ENCODE data around the gene PAFAH1B2. TPM values are rescaled to one million over a fixed set of nuclear protein-coding genes. Genes with fewer than 3 reads are reported as not detected.
"Not testable (repeated sequence)": the region's sequence is repeated elsewhere in the genome, so short reads cannot be mapped to it uniquely, and the experiment has no call there.

Gene PAFAH1B2
- total RNA-seq (2014; rRNA removed; shearing (Covaris generic)) = 123 and 125 TPM in 2 replicates

DNA sequence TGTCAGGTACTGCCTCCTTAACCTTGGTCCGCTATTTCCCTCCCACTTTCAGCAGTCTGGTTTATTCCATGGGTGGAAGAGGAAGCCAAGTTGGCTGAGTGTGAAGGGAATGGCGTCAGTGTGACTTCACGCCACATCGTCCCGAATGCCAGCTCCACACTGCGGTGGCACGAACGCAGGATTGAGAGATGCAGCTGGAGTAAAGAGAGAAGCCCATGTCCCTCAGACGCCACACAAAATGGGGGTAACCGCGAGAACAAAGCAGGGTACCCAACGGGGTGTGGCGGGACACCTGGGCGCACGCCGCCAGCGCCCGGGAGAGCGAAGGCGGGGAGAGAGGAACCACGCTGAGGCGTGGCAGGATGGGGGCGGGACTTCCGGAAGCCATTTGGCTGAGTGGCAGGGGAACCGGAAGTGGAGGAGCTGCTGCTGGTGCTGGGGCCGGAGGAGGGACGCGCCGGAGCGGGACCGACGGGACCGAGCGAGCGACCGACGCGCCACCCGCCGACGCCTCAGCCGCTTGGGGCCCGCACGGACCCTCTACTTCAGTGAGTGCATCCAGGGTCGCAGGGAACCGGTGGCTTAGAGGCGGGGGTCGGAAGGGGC lies at the start of gene PAFAH1B2:
PAFAH1B2 (plus strand) TSS at position 417 of the 606 bp plus-strand sequence. CDS start 8,161 bp downstream, outside the sequence.
- DNase-seq (ENCODE audit: low read depth) = peak; percentile 92

GRCh38 chr11:117094776-117095175 lies 49.3 kb upstream of the PAFAH1B2 start:
- no peak for DNase-seq (ENCODE audit: low read depth)

GRCh38 chr11:117095284-117096161 lies 48.6 kb upstream of the PAFAH1B2 start:
- DNase-seq (ENCODE audit: low read depth) = peak; percentile 32

GRCh38 chr11:117096201-117096991 lies 47.7 kb upstream of the PAFAH1B2 start:
- peak; percentile 63 for DNase-seq (ENCODE audit: low read depth)

DNA sequence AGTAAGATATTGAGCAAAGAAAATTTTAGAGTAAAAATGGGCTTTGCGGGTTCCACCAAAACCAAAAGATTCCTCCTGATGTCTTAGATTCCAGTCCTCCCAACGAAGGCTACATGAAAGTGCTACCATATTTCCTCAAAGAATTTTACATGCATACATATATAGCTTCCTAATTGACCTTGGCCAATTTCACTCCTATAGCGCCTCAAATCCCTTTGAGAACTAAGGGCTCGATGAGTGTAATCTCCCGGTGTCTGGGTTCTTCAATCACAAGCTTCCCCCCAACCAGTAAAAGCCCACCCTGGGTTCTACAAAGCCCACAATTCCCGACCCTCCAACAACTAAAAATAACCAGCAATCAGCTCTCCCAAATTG lies 47.1 kb upstream of the PAFAH1B2 start:
- no peak for DNase-seq (ENCODE audit: low read depth)

- peak; percentile 19 for DNase-seq (ENCODE audit: low read depth)
Observed at GRCh38 chr11:117097389-117098268, 46.5 kb upstream of the PAFAH1B2 start.

- peak; percentile 90 for DNase-seq (ENCODE audit: low read depth)
Observed at GRCh38 chr11:117098269-117099232, 45.5 kb upstream of the PAFAH1B2 start, which contains the start of gene SIK3. SIK3 (minus strand) TSS chr11:117098428; CDS start chr11:117098415, 13 bp downstream.

DNA sequence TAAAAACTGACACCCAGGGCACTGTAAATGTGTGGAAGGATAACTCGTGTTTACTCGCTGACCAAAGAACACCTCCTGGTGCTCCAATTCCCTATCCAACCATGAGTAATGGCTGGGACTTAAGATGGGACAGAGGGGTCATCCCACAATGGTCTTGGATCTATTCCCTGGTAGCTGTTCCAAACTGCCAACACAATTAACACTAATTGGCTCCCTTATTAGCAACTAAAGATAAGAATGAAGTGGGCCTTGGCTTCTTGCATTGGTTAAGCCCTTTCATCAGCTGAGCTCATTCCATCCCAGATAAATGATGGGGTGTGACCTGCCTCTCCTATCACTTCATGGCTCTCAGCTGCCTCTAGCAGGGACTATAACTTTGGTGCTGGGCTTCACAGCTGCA lies 44.4 kb upstream of the PAFAH1B2 start:
- DNase-seq (ENCODE audit: low read depth) = no peak

DNA sequence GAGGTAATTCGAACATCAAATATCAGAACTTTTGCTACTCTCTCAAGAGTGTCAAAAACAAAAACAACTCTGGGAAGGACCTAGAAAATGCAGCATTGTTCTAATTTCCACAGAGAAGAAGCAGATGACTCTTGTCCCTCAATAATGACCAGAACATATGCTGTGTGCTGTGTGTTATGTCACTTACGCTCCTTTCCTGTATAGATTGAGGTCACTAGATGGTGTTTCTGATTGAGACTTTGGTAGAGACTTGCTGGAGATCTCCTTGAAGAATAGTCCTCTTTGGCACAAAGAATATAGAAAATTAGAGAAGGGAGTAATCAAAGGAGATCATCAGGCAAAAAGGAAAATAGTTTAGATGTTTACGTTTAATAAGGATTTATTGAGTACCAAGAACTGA lies 43.5 kb upstream of the PAFAH1B2 start:
- DNase-seq (ENCODE audit: low read depth) = no peak

DNA sequence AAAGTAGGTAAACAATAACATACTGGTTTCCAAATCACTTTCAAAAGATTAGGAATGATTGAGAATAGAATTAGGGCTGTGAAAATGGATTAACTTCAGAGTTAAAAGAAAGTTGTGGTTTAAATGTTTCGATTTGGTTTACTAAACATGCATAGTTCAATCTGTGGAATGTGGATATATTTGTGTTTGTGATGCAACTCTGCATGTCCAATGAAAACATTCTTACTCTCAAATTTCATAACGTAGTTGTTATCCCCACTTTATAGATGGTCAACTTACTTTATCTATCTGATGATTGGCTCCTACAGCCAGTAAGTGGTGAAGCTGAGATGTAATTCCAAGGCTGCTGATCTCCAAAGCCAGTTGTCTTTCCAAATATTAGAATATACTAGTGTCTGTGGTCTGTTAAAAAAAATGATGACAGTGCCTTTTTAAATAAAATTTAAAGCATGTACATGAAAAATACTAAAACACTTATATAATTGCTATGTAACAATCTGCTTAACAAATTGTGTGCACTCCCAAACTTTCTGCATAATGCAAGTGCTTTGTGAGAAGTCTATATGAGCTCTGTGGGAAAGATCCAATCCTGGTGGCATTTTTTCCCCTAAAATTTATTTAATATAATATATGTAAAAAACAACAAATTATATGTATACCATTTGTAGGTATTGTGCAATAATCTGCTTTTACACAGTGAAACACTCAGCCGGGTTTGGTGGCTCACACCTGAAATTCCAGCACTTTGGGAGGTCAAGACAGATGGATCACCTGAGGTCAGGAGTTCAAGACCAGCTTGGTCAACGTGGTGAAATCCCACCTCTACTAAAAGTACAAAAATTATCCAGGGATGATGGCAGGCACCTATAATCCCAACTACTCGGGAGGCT lies 36.1 kb upstream of the PAFAH1B2 start:
- no peak for DNase-seq (ENCODE audit: low read depth)

DNA sequence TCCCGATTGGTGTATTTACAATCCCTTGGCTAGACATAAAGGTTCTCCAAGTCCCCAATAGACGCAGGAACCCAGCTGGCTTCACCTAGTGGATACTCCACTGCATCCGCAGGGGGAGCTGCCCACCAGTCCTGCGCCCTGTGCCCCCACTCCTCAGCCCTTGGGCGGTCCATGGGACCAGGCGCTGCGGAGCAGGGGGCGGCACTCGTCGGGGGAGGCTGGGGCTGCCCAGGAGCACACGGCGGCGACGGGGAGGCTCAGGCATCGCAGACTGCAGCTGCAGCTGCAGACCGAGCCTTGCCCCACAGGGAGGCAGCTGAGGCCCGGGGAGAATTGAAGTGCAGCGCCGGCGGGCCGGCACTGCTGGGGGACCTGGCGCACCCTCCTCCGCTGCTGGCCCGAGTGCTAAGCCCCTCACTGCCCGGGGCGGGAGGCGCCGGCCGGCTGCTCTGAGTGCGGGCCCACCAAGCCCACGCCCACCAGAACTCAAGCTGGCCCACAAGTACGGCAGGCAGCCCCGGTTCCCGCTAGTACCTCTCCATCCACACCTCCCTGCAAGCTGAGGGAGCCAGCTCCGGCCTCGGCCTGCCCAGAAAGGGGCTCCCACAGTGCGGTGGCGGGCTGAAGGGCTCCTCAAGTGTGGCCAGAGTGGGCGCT lies 33.7 kb upstream of the PAFAH1B2 start:
- DNase-seq (ENCODE audit: low read depth) = no peak

- not testable (repeated sequence) for DNase-seq (ENCODE audit: low read depth)
Observed at GRCh38 chr11:117112497-117112896, 31.6 kb upstream of the PAFAH1B2 start.

- not testable (repeated sequence) for DNase-seq (ENCODE audit: low read depth)
Observed at GRCh38 chr11:117112939-117113338, 31.1 kb upstream of the PAFAH1B2 start.

DNA sequence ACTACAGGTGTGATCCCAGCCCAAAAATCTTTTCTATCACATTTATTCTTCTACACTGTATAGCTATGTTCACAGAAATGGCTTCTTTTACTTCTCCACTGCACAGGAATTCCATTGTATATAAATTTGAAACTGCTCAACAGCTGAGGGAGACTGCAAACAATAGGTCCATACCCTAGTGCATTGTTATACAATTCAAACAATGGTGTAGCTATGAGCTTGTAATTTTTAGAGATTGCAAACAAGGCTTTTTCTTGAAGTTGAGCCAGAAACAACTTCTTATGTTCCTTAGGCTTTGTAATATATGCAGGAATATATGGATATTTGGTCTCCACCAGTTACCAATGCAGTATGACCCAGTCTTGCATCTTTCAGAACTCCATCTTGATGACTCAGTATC lies 26.4 kb upstream of the PAFAH1B2 start:
- no peak for DNase-seq (ENCODE audit: low read depth)

DNA sequence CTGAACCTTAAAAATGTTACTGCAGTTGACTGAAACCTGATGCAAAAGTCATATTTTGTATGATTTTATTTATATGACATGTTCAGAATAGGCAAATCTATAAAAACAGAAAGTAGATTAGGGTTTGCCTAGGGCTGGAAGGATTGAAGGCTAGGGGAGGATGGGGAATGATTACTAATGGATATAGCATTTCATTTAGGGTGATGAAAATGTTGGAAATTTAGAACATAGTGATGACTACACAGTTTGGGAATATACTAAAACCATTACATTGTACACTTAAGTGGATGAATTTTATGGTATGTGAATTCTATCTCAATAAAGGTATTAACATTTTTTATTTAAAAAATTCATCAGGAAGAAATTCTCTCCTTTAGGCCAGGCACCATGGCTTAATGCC lies 22.9 kb upstream of the PAFAH1B2 start:
- no peak for DNase-seq (ENCODE audit: low read depth)

GRCh38 chr11:117122556-117122955 lies 21.5 kb upstream of the PAFAH1B2 start:
- DNase-seq (ENCODE audit: low read depth) = no peak

GRCh38 chr11:117126223-117126965 lies 17.7 kb upstream of the PAFAH1B2 start:
- no peak for DNase-seq (ENCODE audit: low read depth)

Measured in RPMI7951 (cell line).